ENCODE data around the gene ERCC4.

Gene ERCC4

GRCh38 chr16:13911306-13911705 lies 8.6 kb upstream of the ERCC4 start:
- DNase-seq (ENCODE audit: low read depth) = no peak

- DNase-seq (ENCODE audit: low read depth) = no peak
These were observed 8.1 kb upstream of the ERCC4 start for GRCh38 chr16:13911871-13912270.

DNA sequence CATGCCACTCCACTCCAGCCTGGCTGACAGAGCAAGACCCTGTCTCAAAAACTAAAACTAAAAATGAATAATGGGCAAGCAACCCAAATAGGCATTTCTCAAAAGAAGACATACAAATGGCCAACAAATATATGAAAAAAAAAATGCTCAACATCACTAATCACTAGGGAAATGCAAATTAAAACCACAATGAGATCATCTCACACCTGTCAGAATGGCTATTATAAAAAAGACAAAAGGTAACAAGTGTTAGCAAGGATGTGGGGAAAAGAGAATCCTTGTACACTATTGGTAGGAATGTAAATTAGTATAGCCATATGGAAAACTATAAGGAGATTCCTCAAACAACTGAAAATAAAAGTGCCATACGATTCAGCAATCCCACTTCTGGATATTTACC lies 7.1 kb upstream of the ERCC4 start:
- no peak for DNase-seq (ENCODE audit: low read depth)

- DNase-seq (ENCODE audit: low read depth) = no peak
These were observed 6.3 kb upstream of the ERCC4 start for GRCh38 chr16:13913374-13914292.

GRCh38 chr16:13915033-13915635 lies 4.8 kb upstream of the ERCC4 start:
- DNase-seq (ENCODE audit: low read depth) = no peak

DNA sequence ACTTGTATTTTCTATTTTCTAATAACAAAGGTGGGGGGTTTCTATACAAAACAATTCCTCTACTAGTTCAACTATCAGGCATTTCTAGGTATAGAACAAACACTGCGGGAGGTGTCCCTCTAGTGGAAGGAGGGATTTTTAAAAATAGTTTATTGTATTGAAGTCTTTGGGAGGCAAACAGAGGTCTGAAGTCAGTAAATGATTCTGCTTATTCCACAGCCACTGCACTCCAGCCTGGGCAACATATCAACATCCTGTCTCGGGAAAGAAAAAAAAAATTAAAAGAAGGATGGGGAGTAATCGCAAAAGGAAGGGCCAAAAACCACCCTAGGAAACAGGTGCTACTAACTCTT lies 648 bp upstream of the ERCC4 start:
- DNase-seq (ENCODE audit: low read depth) = peak; percentile 23

GRCh38 chr16:13920510-13920818 lies 510 bp downstream of the ERCC4 start:
- no peak for DNase-seq (ENCODE audit: low read depth)

- no peak for DNase-seq (ENCODE audit: low read depth)
These were observed 1.4 kb downstream of the ERCC4 start for GRCh38 chr16:13921328-13921727.

- peak; percentile 61 for DNase-seq (ENCODE audit: low read depth)
These were observed 3.8 kb downstream of the ERCC4 start for GRCh38 chr16:13923703-13924298.

- no peak for DNase-seq (ENCODE audit: low read depth)
These were observed 6.5 kb downstream of the ERCC4 start for GRCh38 chr16:13926464-13926863.

- no peak for DNase-seq (ENCODE audit: low read depth)
These were observed 6.9 kb downstream of the ERCC4 start for GRCh38 chr16:13926891-13927290.

DNA sequence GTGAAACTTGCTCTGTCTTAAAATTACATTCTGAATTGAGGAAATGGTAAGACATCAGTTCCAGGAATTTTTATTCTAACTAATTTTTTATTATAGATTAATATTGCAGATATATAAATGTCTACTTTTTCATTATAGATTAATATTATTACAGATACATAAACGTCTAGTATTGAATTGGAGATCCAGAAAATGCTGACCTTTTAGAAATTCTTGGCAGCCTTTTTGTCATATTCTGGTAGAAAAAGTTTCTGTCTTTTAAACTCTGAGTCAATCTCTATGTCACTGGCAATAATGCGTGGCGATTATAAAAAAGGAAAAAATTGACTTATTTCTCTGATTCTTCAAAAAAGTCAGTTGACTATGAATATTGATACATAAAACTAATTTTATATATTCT lies 8.7 kb downstream of the ERCC4 start:
- no peak for DNase-seq (ENCODE audit: low read depth)

GRCh38 chr16:13931845-13932244 lies 11.9 kb downstream of the ERCC4 start:
- DNase-seq (ENCODE audit: low read depth) = no peak

- DNase-seq (ENCODE audit: low read depth) = no peak
These were observed 15.5 kb downstream of the ERCC4 start for GRCh38 chr16:13935408-13935807.

DNA sequence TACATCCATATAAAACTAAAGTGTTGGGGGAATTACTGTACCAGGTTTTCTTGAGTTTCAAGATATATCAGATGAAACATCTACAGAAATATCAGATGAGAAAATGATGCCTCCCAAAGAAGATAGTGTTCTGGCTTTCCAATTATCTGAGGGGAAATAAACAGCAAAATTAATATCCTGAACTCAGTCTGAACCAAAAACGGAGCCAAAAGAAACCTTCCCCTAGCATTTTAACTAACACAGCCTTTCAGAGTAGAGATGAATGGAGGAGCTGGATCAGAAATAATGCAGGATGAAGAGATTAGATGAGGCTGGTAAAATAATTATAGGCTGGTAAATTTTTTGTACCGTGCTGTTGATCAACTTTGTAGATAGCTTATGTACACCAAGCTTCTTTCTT lies 16.2 kb downstream of the ERCC4 start:
- DNase-seq (ENCODE audit: low read depth) = no peak

GRCh38 chr16:13936596-13937081 lies 16.7 kb downstream of the ERCC4 start:
- DNase-seq (ENCODE audit: low read depth) = peak; percentile 67

GRCh38 chr16:13937411-13937810 lies 17.5 kb downstream of the ERCC4 start:
- DNase-seq (ENCODE audit: low read depth) = no peak

DNA sequence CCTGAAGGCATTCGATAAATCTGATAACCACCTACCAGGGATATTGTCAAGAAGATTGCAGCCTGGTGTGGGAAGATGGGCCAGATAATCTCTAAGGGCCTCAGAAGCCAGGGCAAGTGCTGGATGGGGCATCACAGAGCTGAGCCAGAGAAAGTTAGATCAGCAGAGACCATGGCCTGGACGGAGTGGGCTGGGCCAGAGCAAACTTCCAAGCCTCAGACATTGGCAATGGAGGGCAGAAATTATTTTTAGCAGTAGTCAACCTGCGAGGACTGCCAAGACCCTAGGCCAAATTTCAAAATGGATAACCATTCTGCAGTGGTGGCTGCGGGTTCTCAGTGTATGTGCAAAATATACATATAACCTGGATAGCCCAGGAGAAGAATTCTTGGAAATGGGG lies 18.5 kb downstream of the ERCC4 start:
- no peak for DNase-seq (ENCODE audit: low read depth)

DNA sequence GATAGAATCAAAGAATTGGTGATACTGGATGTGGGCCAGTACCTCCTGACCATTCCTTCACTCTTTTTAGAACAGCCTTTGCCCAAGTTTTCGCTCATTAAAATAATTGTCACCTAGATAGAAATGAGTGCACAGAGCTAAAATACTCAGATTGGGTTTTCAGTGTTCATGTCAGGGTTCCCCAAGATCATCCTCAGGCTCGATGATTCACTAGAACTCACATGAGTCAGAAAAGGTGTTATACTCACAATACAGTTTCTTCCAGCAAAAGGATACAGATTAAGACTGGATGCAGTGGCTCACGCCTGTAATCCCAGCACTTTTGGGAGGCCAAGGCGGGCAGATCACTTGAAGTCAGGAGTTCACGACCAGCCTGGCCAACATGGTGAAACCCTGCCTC lies 19.9 kb downstream of the ERCC4 start:
- DNase-seq (ENCODE audit: low read depth) = no peak

- DNase-seq (ENCODE audit: low read depth) = no peak
These were observed 20.5 kb downstream of the ERCC4 start for GRCh38 chr16:13940397-13940933.

GRCh38 chr16:13944816-13945215 lies 24.9 kb downstream of the ERCC4 start:
- DNase-seq (ENCODE audit: low read depth) = no peak

DNA sequence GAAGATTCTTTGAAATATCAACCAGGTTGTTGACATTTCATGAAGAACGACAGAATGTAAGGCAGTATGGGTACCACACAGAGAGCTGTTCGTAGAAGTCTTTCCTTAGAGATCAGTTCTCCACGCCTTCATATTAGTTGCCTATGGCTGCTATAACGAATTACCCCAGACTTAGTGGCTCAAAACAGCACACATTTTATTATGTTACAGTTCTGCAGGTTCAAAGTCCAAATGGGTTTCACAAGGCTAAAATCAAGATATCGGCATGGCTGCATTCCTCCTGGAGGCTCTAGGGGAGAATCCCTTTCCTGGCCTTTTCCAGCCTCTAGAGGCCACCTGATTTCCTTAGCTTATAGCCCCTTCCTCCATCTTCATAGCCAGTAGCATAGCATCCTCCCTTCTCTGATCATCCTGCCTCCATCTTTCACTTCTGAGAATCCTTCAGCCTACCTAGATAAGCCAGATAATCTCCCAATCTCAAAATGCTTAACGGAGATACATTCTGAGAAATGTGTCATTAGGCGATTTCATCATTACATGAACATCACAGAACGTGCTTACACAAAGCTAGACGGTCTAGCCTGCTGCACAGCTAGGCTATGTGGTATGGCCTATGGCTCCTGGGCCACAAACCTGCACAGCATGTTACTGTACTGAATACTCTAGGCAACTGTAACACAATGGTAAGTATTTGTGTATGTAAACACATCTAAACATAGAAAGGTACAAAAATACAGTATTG lies 26.0 kb downstream of the ERCC4 start:
- no peak for DNase-seq (ENCODE audit: low read depth)

All from fibroblast of the conjunctiva (primary cell).